ENCODE measurements around the gene TBC1D13.
"Not testable (repeated sequence)": the region's sequence is repeated elsewhere in the genome, so short reads cannot be mapped to it uniquely, and the experiment has no call there.

Gene TBC1D13

DNA sequence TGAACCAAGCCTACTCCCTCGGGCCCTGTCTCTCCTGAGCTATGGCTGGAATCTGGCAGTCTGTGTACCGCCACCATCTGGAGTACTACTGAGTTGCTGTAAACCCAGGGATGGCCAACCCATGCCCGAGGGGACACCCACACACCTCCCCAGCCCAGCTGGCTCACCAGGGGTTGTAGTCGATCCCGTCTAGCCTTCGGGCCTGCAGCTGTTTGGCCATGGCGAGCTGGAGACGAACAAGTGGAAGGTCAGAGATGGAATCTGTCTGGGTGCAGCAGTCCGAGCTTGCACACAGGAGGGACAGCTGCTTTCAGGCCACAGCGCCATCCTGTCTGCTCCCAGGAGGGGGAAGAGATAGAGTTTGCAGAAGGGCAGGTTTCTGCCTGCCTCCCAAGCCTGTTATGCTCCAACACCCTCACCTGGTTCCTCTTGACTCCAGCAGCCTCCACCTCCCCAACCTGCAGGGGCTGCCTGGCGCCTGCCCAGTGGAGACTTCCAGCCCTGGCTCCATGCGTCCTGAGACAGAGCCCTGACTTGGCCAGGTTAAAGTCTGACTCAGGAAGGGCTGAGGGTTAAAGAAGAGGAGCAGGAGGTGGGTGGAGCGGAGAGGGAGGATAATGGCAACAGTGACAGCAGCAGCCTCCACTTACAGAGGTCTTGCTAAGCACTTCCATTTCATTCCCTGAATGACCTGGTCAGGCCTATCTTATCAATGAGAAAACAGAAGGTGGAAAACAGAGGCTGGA lies 58.3 kb downstream of the TBC1D13 start:
- FAIRE-seq (no peak), DNase-seq (ENCODE audit: low spot score) (no peak)

DNA sequence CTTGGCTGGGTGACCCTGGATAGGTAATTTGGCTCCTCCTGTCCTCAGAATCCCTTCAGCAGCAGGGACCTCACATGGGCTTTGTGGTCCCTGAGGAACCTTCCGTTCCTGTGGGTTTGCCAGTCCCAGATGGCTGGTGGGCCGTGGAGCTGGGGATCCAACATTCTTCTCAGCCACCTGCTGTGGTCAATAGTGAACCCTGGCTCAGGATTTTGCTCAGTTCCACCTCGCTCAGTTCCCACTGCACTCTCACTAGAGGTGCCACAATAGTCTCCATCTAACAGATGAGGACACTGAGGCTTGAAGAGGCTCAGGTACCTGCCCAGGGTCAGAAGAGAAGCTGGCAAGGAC lies 59.6 kb downstream of the TBC1D13 start:
- no peak for DNase-seq (ENCODE audit: low spot score)
- FAIRE-seq = no peak

DNA sequence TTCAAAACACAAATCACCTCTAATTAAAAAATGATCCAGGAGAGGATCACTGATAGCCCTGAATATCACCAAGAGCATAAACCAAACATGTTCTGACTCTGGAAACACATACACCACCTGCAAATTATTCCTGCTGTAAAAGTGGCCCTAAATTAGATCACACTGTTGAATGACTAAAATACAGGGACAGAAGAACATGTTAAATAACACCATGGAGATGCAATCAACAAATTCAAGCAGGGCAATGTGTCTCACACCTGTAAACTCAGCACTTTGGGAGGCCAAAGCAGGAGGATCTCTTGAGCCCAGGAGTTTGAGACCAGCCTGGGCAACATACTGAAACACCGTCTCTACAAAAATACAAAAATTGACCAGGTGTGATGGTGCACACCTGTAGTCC lies 60.8 kb downstream of the TBC1D13 start:
- DNase-seq (ENCODE audit: low spot score) (no peak), FAIRE-seq (no peak)

DNA sequence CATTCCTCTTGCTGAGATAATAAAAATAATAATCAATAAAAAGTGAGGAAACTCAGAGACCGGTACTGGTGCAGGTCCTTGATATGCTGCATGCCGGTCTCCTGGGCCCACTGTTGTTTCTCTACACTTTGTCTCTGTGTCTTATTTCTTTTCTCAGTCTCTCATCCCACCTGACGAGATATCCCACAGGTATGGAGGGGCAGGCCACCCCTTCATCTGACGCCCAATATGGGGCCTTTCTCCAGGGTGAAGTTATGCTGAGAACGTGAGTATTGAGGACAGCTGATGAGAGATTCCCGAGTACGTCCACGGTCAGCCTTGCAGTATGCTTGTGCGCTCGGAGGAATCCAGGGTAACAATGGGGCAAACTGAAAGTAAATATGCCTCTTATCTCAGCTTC lies 64.0 kb downstream of the TBC1D13 start:
- FAIRE-seq = not testable (repeated sequence)

DNA sequence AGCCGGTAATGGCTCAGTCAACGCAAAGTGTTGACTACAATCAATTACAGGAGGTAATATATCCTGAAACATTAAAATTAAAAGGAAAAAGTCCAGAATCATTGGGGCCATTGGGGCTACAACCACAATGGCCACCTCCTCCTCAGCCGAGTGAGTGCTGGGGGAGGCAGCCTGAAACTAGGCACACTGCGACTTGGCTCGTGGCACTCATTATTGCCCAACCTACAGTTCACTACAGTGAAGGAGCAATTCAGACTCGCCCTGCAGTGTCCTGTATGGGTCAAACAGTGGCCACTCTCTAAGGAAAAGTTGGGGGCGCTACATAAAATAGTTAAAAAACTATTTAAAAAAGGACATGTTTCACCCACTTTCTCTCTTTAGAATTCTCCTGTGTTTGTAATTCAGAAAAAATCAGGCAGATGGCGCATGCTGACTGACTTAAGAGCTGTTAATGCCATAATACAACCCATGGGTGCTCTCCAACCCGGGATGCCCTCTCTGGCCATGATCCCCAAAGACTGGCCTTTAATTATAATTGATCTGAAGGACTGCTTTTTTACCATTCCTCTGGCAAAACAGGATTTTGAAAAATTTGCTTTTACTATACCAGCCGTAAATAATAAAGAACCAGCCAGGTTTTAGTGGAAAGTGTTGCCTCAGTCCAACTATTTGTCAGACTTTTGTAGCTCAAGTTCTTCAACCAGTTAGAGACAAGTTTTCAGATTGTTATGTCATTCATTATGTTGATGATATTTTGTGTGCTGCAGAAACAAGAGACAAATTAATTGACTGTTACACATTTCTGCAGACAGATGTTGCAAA lies 64.9 kb downstream of the TBC1D13 start:
- DNase-seq (ENCODE audit: low spot score); FAIRE-seq: not testable (repeated sequence)

More for the DNA sequence above, 64.0 kb downstream of the TBC1D13 start:
- not testable (repeated sequence) for DNase-seq (ENCODE audit: low spot score)

GRCh38 chr9:128852646-128853045 lies 65.6 kb downstream of the TBC1D13 start:
- FAIRE-seq; DNase-seq (ENCODE audit: low spot score): not testable (repeated sequence)

DNA sequence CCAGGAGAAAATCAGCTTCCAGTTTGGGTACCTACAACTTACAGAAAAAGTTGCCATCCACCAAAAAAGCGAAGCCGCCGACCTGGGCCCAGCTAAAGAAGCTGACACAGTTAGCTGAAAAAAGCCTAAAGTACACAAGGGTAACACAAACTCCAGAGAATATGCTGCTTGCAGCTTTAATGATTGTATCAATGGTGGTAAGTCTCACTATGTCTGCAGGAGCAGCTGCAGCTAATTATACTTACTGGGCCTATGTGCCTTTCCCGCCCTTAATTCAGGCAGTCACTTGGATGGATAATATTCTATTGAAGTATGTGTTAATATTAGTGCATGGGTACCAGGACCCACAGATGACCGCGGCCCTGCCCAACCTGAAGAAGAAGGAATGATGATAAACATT lies 67.4 kb downstream of the TBC1D13 start:
- not testable (repeated sequence) for DNase-seq (ENCODE audit: low spot score); FAIRE-seq

DNA sequence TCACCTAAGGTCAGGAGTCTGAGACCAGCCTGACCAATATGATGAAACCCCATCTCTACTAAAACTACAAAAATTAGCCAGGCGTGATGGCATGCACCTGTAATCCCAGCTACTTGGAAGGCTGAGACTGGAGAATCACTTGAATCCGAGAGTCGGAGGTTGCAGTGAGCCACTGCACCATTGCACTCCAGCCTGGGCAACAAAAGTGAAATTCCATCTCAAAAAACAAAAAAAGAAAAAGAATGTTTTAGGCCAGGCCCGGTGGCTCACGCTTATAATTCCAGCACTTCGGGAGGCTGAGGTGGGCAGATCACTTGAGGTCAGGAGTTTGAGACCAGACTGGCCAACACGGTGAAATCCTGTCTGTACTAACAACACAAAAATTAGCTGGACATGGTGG lies 71.4 kb downstream of the TBC1D13 start:
- FAIRE-seq; DNase-seq (ENCODE audit: low spot score): not testable (repeated sequence)

Measured in urothelium cell line (cell line).